ENCODE data around the gene LRBA. TPM values are rescaled to one million over a fixed set of nuclear protein-coding genes. Genes with fewer than 3 reads are reported as not detected.

Gene LRBA
- total RNA-seq, 1 experiment from 2014 or later, result 69.1 TPM

- Mint-ChIP-seq H3K9me3 (no peaks in the 10 kb centered on the region), H3K4me1 (peaks cover 20% of the 10 kb centered on the region), H3K4me3 (no peak overlapping the region), H3K27ac (no peak overlapping the region), H3K36me3 (no peaks in the 10 kb centered on the region), H3K27me3 (ENCODE audit: low read depth) (peaks cover 53% of the 10 kb centered on the region)
- TF ChIP-seq, protein P1, sequence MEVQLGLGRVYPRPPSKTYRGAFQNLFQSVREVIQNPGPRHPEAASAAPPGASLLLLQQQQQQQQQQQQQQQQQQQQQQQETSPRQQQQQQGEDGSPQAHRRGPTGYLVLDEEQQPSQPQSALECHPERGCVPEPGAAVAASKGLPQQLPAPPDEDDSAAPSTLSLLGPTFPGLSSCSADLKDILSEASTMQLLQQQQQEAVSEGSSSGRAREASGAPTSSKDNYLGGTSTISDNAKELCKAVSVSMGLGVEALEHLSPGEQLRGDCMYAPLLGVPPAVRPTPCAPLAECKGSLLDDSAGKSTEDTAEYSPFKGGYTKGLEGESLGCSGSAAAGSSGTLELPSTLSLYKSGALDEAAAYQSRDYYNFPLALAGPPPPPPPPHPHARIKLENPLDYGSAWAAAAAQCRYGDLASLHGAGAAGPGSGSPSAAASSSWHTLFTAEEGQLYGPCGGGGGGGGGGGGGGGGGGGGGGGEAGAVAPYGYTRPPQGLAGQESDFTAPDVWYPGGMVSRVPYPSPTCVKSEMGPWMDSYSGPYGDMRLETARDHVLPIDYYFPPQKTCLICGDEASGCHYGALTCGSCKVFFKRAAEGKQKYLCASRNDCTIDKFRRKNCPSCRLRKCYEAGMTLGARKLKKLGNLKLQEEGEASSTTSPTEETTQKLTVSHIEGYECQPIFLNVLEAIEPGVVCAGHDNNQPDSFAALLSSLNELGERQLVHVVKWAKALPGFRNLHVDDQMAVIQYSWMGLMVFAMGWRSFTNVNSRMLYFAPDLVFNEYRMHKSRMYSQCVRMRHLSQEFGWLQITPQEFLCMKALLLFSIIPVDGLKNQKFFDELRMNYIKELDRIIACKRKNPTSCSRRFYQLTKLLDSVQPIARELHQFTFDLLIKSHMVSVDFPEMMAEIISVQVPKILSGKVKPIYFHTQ (CRISPR knock-in tag; IDR thresholded peaks at IDR 0.05), result no peak
- no peak for DNase-seq (ENCODE audit: low spot score)
- CTCF ChIA-PET, result interaction anchor here (1.0 kb wide), 1 partner anchor 10 kb away, joined by 3 read pairs; no protein-coding TSS in a partner anchor
- POLR2A ChIA-PET, result no interaction called here
- no peak for ATAC-seq
These were observed 651.1 kb downstream of the LRBA start for GRCh38 chr4:150363721-150364688.

DNA sequence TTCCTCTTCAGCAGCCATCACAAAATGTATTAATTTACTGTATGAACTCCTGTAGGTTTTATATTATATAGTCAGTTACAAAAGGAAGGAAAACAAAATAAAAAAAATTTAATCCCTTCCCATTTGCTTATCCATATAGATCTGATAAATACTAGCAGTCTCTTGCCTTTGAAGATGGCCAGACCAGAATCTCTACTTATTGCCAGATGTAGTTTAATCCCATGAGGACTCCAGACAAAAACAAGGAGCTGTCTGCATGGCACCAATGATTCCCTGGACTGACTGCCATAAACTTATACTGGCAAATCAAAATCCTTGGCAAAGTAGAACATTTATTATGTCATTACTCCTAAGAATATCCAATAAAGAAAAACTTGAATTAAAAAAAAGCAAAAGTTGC is 656.4 kb downstream of the LRBA start:
- no peak for ATAC-seq
- CTCF ChIA-PET, result no interaction called here

DNA sequence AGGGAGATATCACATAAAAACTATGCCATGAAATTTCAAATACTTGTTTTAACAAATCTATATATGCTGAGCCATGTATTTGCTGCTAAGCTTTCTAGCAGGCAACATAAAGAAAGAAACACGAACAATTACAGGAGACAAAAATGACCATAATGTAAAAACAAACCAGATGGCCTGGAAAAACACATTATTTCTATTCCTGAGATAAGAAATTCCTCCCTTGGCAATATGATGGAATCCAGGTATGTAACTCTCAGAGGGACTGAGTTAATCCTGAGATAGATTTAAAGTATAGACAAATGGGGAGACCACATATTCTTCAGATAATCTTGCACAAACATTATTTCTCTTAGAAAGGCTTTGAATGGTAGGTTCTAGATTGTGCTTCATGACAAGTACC is 657.3 kb downstream of the LRBA start:
- no peak for DNase-seq (ENCODE audit: low spot score)
- ATAC-seq, result no peak
- Mint-ChIP-seq H3K27me3 (ENCODE audit: low read depth) (peaks cover 11% of the 10 kb centered on the region), H3K4me1 (no peaks in the 10 kb centered on the region), H3K27ac (no peak overlapping the region), H3K4me3 (no peak overlapping the region), H3K36me3 (no peaks in the 10 kb centered on the region), H3K9me3 (no peaks in the 10 kb centered on the region)
- ChIA-PET CTCF (no interaction called here), POLR2A (no interaction called here)
- TF ChIP-seq, protein P2, sequence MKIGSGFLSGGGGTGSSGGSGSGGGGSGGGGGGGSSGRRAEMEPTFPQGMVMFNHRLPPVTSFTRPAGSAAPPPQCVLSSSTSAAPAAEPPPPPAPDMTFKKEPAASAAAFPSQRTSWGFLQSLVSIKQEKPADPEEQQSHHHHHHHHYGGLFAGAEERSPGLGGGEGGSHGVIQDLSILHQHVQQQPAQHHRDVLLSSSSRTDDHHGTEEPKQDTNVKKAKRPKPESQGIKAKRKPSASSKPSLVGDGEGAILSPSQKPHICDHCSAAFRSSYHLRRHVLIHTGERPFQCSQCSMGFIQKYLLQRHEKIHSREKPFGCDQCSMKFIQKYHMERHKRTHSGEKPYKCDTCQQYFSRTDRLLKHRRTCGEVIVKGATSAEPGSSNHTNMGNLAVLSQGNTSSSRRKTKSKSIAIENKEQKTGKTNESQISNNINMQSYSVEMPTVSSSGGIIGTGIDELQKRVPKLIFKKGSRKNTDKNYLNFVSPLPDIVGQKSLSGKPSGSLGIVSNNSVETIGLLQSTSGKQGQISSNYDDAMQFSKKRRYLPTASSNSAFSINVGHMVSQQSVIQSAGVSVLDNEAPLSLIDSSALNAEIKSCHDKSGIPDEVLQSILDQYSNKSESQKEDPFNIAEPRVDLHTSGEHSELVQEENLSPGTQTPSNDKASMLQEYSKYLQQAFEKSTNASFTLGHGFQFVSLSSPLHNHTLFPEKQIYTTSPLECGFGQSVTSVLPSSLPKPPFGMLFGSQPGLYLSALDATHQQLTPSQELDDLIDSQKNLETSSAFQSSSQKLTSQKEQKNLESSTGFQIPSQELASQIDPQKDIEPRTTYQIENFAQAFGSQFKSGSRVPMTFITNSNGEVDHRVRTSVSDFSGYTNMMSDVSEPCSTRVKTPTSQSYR (CRISPR knock-in tag; IDR thresholded peaks at IDR 0.05), result no peak
- no peak for TF ChIP-seq USF1 (CRISPR knock-in tag; IDR thresholded peaks at IDR 0.05)
- no peak for TF ChIP-seq HMGXB4 (CRISPR knock-in tag; IDR thresholded peaks at IDR 0.05)
- no peak for TF ChIP-seq ZNF263 (CRISPR knock-in tag; IDR thresholded peaks at IDR 0.05; ENCODE audit: low read depth)

More for the DNA sequence above, 656.4 kb downstream of the LRBA start:
- Mint-ChIP-seq H3K4me1 (no peaks in the 10 kb centered on the region), H3K36me3 (no peaks in the 10 kb centered on the region), H3K27me3 (ENCODE audit: low read depth) (peaks cover 13% of the 10 kb centered on the region), H3K9me3 (no peaks in the 10 kb centered on the region), H3K27ac (no peak overlapping the region), H3K4me3 (no peak overlapping the region)
- POLR2A ChIA-PET, result no interaction called here
- TF ChIP-seq, protein P3, sequence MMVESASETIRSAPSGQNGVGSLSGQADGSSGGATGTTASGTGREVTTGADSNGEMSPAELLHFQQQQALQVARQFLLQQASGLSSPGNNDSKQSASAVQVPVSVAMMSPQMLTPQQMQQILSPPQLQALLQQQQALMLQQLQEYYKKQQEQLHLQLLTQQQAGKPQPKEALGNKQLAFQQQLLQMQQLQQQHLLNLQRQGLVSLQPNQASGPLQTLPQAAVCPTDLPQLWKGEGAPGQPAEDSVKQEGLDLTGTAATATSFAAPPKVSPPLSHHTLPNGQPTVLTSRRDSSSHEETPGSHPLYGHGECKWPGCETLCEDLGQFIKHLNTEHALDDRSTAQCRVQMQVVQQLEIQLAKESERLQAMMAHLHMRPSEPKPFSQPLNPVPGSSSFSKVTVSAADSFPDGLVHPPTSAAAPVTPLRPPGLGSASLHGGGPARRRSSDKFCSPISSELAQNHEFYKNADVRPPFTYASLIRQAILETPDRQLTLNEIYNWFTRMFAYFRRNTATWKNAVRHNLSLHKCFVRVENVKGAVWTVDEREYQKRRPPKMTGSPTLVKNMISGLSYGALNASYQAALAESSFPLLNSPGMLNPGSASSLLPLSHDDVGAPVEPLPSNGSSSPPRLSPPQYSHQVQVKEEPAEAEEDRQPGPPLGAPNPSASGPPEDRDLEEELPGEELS (CRISPR knock-in tag; IDR thresholded peaks at IDR 0.05), result no peak
- TF ChIP-seq ZNF671 (CRISPR knock-in tag; IDR thresholded peaks at IDR 0.05), result no peak
- TF ChIP-seq GTF2I (CRISPR knock-in tag; conservative IDR thresholded peaks at IDR 0.05), result no peak
- no peak for TF ChIP-seq CREB1 (CRISPR knock-in tag; IDR thresholded peaks at IDR 0.05)
- TF ChIP-seq TP53 (CRISPR knock-in tag; IDR thresholded peaks at IDR 0.05), result no peak
- TF ChIP-seq, protein P1 (CRISPR knock-in tag; IDR thresholded peaks at IDR 0.05), result no peak
- TF ChIP-seq, protein P4, sequence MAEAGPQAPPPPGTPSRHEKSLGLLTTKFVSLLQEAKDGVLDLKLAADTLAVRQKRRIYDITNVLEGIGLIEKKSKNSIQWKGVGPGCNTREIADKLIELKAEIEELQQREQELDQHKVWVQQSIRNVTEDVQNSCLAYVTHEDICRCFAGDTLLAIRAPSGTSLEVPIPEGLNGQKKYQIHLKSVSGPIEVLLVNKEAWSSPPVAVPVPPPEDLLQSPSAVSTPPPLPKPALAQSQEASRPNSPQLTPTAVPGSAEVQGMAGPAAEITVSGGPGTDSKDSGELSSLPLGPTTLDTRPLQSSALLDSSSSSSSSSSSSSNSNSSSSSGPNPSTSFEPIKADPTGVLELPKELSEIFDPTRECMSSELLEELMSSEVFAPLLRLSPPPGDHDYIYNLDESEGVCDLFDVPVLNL (CRISPR knock-in tag; IDR thresholded peaks at IDR 0.05; ENCODE audit: borderline replicate concordance, low read depth), result no peak
- TF ChIP-seq MXD4 (CRISPR knock-in tag; IDR thresholded peaks at IDR 0.05; ENCODE audit: borderline replicate concordance), result no peak
- TF ChIP-seq ZNF423 (CRISPR knock-in tag; IDR thresholded peaks at IDR 0.05), result no peak
- DNase-seq (ENCODE audit: low spot score), result no peak
